GM03348 (cell line): ENCODE measurements around the gene KIRREL1.

ENCODE experiments used
- DNase-seq: peaks from one replicate; pipeline ENCODE4 v3.0.0; 2012; ENCODE audit warnings: low spot score

Gene KIRREL1

GRCh38 chr1:158007180-158007579 lies 13.7 kb downstream of the KIRREL1 start:
- DNase-seq: no peak

GRCh38 chr1:158007667-158008386 lies 14.4 kb downstream of the KIRREL1 start:
- DNase-seq: no peak

- no peak for DNase-seq
These were observed 15.2 kb downstream of the KIRREL1 start for GRCh38 chr1:158008630-158009029.

- DNase-seq: peak; percentile 52
These were observed 18.3 kb downstream of the KIRREL1 start for GRCh38 chr1:158011714-158012113.

GRCh38 chr1:158013840-158014730 lies 20.6 kb downstream of the KIRREL1 start:
- no peak for DNase-seq

GRCh38 chr1:158014731-158015320 lies 21.4 kb downstream of the KIRREL1 start:
- DNase-seq: no peak

- DNase-seq: no peak
These were observed 23.3 kb downstream of the KIRREL1 start for GRCh38 chr1:158016651-158017335.

GRCh38 chr1:158017800-158018595 lies 24.6 kb downstream of the KIRREL1 start:
- peak; percentile 37 for DNase-seq

- peak; percentile 84 for DNase-seq
These were observed 25.9 kb downstream of the KIRREL1 start for GRCh38 chr1:158019171-158019868.

- DNase-seq: no peak
These were observed 26.9 kb downstream of the KIRREL1 start for GRCh38 chr1:158020259-158020885.

- peak; percentile 45 for DNase-seq
These were observed 27.6 kb downstream of the KIRREL1 start for GRCh38 chr1:158020886-158021620.

GRCh38 chr1:158021721-158022120 lies 28.3 kb downstream of the KIRREL1 start:
- no peak for DNase-seq

GRCh38 chr1:158022554-158023312 lies 29.3 kb downstream of the KIRREL1 start:
- DNase-seq: peak; percentile 34

- no peak for DNase-seq
These were observed 31.3 kb downstream of the KIRREL1 start for GRCh38 chr1:158024737-158025136.

GRCh38 chr1:158025576-158026230 lies 32.3 kb downstream of the KIRREL1 start:
- DNase-seq: no peak

GRCh38 chr1:158026651-158027050 lies 33.2 kb downstream of the KIRREL1 start:
- DNase-seq: no peak

- no peak for DNase-seq
These were observed 34.1 kb downstream of the KIRREL1 start for GRCh38 chr1:158027508-158027907.

- peak; percentile 50 for DNase-seq
These were observed 35.5 kb downstream of the KIRREL1 start for GRCh38 chr1:158028969-158029368.
